ENCODE results near the gene ZMYND15.

DNA sequence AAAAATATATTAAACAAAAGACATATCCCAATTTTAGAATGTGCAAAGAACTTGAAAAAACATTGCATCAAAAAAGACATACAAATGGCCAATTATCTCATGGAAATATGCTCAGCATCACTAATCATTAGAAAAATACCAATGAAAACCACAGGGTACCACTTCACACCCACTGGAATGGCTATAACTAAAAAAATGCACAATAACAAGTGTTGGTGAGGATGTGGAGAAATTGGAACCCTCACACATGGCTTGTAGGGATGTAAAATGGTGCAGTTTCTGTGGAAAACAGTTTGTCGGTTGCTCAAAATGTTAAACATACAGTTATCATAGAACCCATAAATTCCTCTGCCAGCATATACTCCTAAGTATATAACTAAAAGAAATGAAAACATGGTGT lies 55.5 kb downstream of the ZMYND15 start:
- TF ChIP-seq, protein P1, sequence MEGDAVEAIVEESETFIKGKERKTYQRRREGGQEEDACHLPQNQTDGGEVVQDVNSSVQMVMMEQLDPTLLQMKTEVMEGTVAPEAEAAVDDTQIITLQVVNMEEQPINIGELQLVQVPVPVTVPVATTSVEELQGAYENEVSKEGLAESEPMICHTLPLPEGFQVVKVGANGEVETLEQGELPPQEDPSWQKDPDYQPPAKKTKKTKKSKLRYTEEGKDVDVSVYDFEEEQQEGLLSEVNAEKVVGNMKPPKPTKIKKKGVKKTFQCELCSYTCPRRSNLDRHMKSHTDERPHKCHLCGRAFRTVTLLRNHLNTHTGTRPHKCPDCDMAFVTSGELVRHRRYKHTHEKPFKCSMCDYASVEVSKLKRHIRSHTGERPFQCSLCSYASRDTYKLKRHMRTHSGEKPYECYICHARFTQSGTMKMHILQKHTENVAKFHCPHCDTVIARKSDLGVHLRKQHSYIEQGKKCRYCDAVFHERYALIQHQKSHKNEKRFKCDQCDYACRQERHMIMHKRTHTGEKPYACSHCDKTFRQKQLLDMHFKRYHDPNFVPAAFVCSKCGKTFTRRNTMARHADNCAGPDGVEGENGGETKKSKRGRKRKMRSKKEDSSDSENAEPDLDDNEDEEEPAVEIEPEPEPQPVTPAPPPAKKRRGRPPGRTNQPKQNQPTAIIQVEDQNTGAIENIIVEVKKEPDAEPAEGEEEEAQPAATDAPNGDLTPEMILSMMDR (IDR thresholded peaks at IDR 0.05) = no peak
- TF ChIP-seq POLR2A (IDR thresholded peaks at IDR 0.05) = no peak
